GM12872 (cell line): ENCODE results near the gene CRISP1.

Experiments
- CTCF ChIP-seq: IDR thresholded peaks from 3 replicates; pipeline ENCODE4 v1.5.1; 2011; ENCODE audit warnings: low read depth, mild to moderate bottlenecking, low read length, moderate library complexity; ENCODE audit not compliant: insufficient read depth

Gene CRISP1

DNA sequence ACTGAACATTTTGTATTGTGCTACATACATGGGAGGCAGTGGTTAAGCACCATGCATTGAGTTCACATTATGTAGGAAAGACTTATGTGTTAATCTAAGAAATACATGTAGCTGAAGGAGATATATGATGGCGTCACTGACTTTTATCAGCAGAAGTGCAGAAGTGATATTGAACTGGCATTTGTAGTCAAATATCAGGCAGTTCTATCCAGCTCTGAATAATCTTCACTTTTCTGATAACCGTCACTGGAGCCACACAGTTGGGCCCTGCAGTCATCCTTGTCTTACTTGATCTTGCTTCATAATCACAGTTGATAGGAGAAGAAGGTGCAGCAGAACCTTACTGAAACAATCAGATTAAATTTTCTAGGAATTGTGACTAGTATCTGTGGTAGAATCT lies 26.4 kb downstream of the CRISP1 start:
- no peak for TF ChIP-seq CTCF

- no peak for TF ChIP-seq CTCF
These were observed 27.2 kb downstream of the CRISP1 start for GRCh38 chr6:49839162-49839561.

GRCh38 chr6:49835140-49835539 lies 31.2 kb downstream of the CRISP1 start:
- no peak for TF ChIP-seq CTCF

GRCh38 chr6:49833386-49833785 lies 32.9 kb downstream of the CRISP1 start:
- TF ChIP-seq CTCF, result no peak

DNA sequence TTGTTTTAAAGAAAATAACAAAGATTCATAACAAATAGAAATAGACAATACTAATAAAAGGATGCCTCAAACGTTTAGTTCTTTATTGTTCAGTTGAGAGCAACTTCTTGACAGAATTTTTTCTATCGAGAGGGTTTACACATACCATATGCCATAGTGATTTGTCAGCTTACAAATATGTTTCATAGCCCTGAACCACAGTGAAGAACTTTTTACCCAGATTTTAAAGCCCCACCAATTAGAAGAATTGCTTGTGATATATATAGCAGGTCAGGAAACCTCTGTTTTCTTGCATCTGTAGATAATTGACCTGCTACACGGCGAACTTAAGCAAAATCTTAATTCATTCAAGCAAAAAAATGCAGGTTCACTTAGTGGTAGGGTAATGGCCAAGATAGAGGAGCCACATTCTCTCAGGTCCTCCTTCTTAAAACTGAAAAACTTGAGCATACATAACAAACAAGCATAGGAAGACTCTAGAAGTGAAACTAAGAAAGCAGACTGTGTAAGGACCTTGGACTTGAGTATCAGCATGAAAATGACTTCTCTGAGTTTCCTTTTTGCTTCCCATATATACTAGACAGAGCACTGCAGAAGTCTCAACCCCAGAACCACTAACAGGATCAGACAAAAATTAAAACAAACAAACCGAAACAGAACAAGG lies 39.5 kb downstream of the CRISP1 start:
- no peak for TF ChIP-seq CTCF

DNA sequence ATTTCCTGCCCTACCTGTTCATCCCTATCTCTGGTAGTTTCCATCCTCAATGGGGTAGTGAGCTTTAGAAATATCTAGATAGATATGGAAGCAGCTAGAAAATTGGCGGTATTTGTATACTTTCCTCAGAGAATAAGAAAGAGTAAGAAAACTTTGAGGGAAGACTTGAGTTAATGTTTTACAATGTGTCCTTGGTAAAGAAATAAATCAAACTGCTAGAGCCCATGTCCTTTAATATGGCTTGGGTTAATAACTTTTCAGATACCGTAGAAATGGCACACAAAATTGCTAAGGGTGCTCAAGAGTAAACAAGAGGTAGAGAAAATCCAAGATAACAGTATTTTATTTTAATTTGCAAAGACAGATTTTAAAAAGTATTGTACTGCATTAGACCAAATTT lies 51.2 kb downstream of the CRISP1 start:
- no peak for TF ChIP-seq CTCF

GRCh38 chr6:49813248-49813647 lies 53.1 kb downstream of the CRISP1 start:
- no peak for TF ChIP-seq CTCF
